Fibroblast of upper back skin (primary cell): ENCODE measurements around the gene FMNL3.

Source experiments
- DNase-seq: peaks from one replicate; pipeline ENCODE4 v3.0.0-alpha.2; 2013

Gene FMNL3

DNA sequence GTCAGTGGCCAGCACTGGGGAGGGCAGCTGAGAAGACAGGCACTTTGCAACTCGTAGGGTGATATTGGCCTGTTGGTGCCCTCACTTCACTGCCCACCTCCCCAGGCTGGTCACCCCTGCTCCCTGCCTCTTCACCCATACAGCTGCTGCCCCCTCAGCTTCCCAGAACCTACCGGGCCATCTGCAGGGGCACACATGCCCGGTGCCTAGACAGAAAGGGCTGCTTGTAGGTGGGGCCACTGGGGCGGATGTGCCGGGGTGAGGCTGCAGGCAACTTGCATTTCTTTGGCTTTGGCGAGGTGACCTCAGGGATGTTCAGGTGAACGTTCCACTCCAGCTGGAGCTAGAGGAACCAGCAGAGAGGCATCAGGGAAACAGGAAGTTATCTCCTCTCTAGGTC is 118.9 kb downstream of the FMNL3 start:
- DNase-seq = no peak

DNA sequence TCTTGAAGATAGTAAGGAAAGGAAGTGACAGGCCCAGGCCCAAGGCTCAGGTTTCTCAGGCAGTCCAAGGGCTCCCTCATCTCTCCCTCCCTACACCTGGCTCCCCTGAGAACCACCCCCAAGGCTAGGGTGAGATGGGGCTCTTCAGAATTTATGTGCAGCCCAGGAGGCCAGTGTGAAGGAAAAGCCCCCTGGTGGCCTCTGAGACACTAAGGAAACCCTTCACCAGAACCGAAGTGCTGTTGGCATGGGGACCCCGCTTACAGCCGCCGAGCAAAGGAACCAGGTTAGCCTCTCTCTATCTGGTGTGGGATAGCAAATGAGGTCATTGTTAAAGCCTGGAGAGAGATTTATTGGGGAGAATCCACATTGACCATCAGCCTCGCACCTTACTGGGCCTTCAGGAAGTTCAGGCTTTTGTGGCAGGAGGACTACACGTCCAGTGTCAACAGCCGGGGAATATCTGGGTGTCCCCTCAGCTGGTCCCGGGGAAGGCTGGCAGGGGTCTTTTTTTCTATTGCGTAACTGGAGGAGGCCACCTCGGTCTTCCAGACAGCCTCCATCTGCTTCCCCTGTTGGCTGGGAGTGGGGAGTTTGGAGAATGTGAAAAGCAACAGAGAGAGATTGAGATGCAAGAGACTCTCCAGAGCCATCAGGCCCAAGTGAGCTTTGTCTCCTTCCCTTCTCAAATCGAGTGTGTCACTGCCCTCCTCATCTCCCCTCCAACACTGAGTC is 119.9 kb downstream of the FMNL3 start:
- DNase-seq = no peak
